Neural cell (in vitro differentiated cells): Measurements from ENCODE around the gene TRABD2B.

Experiments
- POLR2AphosphoS5 ChIP-seq: IDR thresholded peaks from 2 replicates; pipeline ENCODE4 v1.6.1; 2012
- TAF1 ChIP-seq: IDR thresholded peaks from 2 replicates; pipeline ENCODE4 v1.6.1; 2012; ENCODE audit warnings: low read depth

DNA sequence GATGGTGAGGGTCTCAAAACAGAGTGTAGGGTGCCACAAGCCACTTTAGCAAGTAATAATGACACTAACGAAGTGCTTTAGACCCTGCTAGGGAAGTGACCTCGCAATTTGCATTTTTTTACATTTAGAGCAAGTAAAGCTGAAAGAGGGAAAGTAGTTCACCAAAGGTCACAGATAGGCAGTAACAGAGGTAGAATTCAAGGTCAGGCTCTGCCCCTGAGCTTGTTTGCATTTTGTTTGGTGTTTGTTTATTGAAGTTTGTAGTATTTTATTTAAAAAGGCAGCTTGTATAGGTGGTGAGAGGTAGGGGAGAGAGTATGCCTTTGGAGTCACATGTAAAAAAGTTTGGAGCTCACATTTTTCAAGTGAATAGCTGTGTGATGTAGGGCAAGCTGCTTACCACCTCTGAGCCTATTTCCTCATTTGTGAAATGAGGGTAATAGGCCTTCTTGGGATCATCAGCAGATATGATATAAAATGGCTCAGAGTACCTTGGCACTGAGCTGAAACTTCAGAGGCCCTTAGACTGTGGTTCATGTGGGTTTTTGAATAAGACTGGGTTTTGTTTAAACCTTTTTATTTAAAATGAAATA lies 142.5 kb downstream of the TRABD2B start:
- no peak for TF ChIP-seq POLR2AphosphoS5
- TF ChIP-seq TAF1 = no peak
